GM18873 (cell line): ENCODE results near the gene ADAMTS4.

Experiments
- ATAC-seq: cut with Tn5 transposase; IDR thresholded peaks from one replicate; pipeline ENCODE4 v1.9.1; 2021; ENCODE audit warnings: mild to moderate bottlenecking, moderate library complexity, moderate number of reproducible peaks; ENCODE audit not compliant: unreplicated experiment, low FRiP score

The ADAMTS4 gene

DNA sequence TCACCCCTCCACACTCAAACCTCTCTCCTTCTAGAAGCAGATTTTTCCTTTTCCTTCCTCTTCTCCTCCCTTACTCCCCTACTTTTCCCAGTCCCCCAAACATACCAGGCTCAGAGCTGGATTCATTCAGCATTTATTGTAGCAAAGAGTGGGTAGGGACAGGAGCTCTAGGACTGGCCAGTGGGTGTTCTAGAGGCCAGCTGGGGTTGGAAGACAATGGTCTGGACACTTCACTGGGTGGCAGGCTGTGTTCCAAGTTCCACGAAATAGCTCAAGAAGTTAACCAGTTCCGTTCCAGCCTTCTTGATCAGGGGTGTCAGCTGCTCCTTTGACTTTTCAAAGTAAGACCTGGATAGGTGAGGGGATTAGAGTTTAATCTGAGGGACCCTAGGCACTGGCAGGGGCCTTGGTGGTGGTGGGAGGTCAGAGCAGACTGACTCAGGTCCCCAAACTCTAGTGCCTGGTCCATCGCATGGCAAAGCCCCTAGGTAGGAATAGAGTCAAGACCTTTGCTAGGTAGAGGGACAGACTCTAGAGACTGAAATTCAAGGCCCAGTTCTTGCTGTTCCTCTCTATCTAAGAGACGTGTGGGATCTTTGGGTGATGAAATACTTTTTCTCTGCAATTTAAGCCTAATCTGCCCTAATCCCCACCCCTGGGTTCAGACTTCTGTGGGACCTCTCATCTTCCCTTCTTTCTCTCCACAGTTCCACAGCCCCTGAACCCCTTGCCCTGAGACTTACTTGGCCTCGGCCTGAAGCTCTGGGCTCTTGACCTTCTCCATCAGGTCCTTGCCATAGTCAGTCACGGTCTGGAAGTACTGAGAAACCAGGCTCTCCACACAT lies 23.5 kb upstream of the ADAMTS4 start:
- ATAC-seq, result no peak

DNA sequence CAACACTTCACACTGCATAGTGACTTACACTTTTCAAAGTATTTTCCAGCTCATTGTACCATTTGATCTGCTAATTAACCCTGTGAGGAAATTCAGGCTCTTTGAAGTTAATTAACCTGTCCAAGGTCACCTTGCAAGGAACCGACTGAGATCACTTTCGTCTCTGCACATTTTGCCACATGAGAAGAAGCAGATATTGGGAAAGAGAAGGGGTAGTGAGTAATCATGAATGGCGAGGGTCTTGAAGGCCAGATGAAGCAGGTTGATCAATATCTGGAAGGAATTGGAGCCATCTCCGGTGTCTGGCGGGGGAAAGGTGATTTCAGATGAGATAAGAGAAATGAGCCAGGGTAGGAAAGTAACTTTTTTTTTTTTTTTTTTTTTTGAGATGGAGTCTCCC lies 21.1 kb upstream of the ADAMTS4 start:
- no peak for ATAC-seq

DNA sequence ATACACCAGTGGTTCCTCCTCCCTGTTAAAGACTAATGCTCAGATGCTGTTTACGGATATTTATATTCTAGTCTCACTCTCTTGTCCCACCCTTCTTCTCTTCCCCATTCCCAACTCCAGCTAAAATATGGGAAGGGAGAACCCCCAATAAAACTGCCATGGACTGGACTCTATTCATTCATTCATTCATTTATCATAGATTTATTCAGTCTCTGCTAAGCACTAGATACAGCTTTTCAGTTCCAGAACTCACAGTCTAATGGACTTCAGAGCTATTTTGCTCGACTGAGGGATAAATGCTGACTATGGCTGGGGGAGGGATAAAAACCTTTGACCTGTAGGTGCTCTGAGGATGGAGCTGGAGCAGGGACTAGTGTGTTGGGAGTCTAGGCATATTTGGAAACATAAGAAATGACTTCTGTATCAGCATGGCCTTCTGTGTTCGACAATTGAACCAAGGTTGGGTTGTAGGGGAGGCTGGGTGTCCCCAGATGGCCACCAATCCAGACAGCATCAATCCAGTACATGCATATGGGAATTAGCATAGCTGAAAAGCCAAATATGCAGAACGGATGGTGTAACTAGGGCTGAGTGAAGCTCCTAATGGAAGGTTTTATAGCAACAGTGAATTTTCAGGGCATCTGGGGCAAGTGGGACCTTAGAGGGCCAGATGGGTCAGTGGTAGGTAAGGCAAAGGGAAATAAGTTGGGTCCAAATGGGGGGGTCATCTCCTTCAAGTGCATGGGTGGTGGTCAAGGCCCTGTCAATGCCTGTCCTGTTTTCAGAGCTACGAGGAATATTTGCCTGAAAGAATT lies 20.4 kb upstream of the ADAMTS4 start:
- ATAC-seq, result no peak

DNA sequence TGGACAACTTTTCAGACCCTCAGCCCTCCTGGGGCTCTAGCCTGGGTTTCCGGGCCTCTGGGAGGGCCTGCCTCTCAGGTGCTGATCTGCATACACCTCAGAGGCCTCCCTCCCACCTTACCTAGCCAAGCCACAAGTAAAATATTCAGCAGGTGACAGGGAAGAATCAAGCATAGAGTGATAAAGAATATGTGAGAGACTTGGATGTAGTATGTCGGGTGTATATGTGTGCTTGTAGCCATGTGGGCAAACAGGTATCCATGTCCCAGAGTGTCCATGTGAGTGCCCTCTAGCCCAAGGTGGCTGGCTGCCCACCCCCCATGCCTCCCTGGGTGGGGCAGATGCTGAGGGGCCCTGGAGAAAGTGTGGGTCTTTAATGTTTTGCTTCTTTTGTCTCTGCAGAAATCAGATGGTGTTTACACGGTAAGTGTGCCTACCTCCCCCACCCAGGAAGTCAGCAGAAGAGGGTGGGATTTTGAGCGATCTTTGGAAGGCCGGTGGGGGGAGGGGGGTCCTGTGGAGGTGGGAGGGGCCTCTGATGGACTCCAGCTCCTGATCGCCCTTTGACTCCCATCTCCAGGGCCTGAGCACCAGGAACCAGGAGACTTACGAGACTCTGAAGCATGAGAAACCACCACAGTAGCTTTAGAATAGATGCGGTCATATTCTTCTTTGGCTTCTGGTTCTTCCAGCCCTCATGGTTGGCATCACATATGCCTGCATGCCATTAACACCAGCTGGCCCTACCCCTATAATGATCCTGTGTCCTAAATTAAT lies 19.6 kb upstream of the ADAMTS4 start:
- ATAC-seq, result no peak

DNA sequence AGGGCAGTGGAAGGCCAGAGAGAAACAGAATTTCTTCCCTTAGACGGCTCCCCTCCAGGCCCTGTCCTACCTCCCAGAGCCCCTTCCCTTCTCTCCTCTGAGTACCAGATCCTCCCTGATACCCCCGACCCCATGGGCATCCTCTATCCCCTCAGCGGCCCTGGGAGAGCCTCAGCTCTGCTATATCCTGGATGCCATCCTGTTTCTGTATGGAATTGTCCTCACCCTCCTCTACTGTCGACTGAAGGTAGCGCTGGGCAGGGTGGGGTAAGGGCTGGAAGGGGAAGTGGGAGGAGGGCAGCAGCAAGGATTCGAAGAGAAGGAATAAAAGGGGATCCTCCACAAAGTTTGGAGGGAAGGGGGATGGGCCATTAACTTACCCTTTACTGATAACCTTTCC lies 19.0 kb upstream of the ADAMTS4 start:
- ATAC-seq, result no peak

DNA sequence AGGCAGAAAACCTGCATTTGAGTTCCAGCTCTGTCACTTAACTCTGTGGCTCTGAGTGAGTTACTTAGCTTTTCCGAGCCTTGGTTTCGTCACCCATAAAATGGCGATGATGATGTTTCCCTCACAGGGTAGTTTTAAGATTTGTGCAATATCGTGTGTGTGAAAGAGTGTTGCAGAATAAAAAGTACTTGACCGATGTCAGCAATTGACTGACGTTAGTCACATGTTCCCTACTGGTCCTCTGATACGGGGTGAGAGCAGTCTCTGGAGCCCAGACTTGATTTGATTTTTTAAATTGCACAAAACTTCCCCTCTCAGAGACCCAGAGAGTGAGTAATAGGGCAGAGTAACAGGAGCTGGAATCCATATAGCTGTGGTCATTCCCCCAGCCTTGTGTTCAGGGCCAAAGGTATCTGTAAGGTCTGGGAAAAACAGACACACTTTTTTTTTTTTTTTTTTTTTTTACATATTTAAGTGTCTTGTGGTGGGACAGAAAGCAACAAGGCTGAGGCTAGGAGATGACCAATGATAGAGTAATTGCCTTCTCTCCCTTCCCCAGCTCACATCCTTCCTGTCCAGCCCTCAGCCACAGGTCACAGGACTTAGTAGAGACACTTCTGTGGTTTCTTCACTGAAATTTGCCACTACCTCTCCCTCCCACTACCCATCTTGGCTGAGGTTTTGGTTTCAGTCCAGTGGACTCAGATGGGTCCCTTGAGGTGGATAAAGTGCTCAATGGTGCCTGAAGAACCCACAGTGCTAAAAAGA lies 18.3 kb upstream of the ADAMTS4 start:
- ATAC-seq, result peak; percentile 69

DNA sequence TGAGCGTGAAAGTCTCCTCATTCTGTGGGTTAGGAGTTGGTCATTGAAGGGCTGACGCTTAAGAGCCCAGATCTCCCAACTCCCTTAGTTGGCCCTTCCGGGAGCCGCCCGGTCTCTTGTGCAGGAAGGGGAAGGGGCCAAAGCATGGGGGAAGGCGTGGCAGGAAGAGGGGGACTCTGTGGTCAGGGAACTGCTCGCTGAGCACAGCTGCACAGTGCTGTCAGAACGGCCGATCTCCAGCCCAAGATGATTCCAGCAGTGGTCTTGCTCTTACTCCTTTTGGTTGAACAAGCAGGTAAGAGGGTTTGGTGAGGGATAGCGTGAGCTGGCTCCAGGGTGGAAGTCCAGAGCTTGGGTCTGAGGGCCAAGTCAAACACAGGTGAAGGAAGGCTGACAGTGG lies 16.2 kb upstream of the ADAMTS4 start, which contains the start of gene FCER1G:
FCER1G (plus strand) TSS at position 220 of the 400 bp plus-strand sequence; CDS start at position 247, 27 bp downstream.
- ATAC-seq, result no peak

DNA sequence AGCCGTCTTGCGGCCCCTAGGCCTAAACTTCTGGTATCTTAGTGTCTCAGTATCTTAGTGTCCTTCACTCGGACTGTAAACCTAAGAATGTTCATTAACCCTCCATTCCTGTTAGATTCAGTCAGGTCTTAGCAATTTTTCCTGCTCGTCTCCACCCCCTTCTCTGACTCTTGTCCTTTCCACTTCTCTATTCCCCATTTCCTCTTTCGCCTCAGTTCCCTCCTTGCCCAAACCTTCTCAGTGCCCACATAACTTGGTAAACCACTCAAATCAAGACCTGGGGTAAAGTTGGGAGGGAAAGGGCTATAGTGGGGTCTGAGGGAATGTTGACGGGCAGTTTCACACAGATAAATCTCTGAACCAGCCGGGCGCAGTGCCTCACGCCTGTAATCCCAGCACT lies 15.5 kb upstream of the ADAMTS4 start:
- ATAC-seq, result no peak

DNA sequence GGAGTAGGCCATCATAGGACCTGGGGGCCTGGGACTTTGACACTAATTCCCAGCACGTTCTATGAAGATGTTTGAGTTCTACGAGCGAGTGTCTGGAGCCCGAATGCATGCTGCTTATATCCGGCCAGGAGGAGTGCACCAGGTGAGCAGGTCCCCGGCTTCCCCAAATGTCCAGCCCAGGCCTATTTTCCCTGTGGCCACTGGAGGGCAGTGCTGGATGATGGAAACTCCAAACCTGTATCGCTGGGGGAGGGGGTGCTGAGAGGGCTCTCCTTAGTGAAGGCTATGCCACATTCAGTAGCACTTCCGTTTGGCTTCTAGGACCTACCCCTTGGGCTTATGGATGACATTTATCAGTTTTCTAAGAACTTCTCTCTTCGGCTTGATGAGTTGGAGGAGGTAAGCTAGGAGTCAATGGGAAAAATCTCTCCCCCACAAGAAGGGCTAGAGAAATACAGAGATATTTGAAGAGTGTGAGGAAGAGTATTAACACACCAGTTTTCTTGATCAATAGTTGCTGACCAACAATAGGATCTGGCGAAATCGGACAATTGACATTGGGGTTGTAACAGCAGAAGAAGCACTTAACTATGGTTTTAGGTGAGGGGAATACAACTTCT lies 11.0 kb upstream of the ADAMTS4 start:
- ATAC-seq, result no peak

DNA sequence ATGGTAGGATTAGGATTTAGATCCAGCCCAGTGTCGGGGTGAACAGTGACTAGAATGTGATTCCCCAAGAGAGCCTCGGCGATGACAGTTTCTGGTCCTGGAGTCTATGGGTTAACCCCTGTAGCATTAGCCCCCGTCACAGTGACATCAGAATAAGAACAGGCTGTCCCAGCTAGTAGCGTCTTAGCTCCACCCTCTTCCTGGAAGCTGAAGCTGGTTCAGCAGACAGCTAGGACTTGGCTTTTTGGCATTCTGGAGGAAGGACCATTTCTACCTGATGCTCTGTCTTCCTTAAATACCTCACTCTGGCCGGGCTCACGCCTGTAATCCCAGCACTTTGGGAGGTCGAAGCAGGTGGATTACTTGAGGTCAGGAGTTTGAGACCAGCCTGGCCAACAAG lies 8.3 kb upstream of the ADAMTS4 start:
- no peak for ATAC-seq

DNA sequence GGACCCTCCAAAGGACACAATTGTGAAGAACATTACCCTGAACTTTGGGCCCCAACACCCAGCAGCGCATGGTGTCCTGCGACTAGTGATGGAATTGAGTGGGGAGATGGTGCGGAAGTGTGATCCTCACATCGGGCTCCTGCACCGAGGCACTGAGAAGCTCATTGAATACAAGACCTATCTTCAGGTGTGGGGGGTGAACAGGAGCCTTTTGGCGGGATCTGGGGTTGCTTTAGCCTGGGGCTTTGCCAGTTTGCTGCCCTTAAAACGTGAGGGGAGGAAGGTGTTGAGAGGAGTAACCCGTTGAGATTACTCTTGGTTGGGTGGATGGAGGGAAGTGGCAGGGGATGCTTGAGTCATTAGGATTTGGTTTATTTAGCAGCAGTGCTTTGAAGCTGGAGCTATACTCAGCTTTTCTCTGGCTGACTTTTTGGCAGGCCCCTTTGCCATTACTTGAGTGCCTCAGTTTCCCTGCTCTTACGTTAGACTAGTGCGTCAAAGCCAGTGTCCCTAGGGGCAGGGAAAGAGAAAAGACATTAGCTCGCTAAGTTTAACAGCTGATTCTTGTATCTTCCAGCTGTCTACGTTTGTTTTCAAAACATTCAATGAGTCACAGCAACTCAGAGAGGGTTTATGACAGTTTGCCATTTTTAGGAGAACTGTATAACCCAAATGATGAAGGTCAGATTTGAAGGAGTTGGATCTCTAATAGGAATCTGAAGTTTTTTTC lies 7.7 kb upstream of the ADAMTS4 start:
- ATAC-seq, result no peak

DNA sequence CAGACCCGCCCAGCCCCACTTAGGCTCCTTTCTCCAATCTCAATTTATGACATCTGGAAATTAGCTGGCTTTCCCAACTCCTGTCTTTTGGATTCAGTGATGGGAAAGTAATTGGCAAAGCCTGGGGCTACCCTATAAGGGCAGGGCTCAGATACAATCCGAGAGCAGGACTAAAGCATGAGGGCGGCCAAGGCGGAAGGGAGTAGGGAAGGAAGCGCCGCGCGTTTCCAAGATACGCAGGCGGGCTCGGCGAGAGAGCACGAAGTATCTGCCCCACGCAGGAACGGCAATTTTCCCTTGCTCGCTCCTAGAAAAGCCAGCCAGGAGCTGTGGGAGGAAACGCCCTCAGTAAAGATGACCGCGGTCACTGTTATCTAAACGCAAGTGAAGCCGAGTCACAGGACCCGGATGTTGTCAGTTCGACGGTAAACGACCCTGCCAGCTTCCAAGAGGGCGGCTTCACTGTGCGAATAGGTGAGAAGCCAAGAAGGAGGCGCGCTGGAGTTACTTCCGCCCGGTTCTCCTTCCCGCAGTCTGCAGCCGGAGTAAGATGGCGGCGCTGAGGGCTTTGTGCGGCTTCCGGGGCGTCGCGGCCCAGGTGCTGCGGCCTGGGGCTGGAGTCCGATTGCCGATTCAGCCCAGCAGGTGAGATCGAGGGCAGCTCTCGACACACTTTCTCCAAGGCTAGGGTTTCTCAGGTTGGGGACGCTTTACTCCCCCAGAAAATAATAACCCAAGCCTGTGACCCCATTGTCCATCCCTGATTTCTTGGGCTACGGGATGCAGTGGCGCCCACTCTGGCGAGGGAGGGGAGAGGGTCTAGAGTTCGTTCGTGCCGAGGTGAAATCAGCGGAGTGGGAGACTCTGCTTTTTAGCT lies 3.2 kb upstream of the ADAMTS4 start, which contains the start of gene NDUFS2:
NDUFS2 (plus strand) TSS at position 532 of the 877 bp plus-strand sequence; CDS start at position 551, 19 bp downstream.
- ATAC-seq, result peak; percentile 87

DNA sequence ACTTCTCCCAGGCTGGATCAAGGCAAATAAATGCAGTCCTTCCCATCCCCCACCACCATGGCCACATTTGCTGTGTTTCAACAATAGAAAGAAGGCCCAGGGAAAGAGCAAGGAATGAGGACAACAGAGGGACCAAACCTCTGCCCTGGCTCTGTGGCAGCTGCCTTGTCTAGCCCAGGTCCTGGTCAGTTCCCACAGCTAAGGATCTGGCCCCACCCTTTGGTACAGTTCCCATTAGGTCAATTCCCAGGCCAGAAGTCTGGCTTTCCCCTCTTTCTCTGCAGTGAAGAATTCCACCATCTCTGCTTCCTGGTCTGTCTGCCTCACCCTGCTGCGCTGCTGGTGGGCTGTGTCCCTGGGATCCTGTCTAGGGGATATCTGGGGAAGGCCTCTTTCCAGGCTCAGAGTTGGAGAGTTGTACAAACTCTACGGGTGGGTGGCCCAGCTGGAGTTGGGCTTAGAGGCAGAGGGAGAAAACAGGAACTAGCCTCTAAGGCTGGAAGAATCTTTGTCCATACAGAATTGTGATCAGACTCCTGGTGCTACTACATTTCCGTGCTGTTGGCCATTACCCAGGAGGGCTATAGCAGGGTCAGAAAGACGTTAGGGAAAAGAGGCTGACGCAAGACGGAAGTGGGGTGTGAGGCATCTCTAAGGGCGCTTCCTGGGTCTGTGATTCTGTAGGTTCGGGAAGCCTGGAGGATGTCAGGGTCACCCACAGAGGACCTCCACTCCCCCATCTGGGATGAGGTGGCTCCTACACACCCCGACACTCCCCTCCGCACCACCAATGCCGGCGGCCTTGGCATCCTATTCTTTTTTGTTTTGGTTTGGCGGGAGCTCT lies 2.4 kb upstream of the ADAMTS4 start:
- ATAC-seq, result no peak

DNA sequence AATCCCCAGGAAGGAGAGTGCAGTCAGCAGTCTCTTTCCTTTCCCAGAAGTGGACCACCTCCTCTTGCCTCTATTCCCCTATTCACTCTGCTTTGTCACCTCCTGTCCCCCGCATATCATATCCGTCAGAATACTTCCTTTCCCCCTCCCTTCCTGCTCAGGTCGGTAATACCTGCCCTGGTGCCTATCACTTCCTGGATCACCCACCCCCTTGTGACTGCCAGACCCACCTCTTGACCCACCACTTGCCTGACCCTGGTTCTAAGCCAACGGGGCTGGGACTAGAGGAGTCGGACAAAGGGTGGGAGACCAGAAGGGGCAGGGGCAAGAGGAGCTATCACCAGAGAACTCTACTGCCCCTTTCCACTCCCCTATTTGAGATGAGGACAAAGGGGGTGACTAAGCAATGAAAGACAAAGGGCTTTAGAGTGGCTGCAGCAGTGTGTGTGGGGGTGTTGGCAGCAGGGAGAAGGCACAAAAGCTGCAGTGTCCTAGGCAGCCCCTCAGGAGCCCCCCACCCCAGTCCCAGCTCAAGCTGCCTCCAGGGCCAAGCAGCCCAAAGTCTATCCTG lies 1.7 kb upstream of the ADAMTS4 start:
- ATAC-seq, result no peak

DNA sequence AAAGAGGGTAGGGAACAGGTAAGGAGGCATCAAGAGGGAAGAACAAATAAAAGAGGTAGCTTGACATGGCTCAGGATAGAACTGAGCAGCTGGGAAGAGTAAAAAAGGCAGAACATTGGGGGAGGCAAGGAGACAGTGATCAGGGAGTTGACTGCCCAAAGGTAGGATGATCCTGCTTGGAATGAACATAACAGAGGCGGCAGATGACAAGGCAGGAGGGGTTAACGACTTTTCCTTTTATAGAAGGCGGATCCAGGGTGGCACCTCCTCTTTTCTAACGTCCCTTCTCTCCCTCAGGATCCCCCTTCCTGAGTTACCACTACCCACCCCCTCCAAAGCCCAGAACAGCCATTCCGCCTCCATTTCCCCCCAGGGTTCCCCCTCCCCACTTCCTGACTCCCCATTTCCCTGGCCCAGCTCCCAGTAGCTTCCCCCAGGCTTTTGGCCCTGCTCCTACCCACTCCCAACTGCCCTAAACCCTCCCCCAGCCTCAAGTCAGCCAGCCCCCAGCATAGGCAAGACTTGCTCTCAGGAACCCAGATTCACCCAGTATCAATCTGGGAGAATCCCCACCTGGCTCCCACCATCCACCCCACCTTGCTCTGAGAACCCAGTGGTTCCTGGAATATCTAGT lies 769 bp upstream of the ADAMTS4 start:
- ATAC-seq, result no peak

DNA sequence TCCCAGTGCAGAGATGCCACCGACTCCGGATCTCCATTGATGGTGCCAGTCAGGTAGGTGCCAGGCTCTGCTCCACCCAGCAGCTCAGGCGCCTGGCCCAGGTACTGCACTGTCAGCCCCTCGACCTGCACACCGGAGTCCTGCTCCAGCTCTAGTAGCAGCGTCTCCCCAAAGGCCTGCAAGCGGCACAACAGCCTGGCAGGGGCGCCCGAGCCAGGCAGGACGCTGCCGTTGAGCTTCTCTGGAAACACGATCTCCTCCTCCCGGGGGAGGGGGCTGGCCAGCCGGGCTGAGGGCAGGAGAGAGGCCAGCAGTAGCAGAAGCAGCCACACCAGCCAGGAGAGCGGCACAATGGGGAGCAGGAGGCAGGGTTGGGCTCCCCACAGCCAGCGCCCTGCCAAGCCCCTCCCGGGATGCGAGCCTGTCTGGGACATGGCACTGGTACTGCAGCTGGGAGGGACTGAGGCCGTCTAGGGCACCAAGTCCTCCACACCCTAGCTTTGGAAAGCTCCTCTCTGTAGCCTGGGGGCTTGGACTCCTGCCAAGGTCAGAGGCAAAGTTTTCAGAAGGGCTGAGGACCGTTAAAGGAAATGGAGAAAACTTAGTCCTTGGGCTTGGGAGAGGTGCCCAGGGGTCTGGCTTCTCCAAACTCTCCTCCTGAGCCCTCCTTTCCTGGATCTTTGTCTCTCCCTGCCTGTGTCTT lies 509 bp downstream of the ADAMTS4 start:
- no peak for ATAC-seq
